ENCODE data around the gene BCAP31. TPM values are rescaled to one million over a fixed set of nuclear protein-coding genes. Genes with fewer than 3 reads are reported as not detected.

BCAP31 gene
- total RNA-seq, 2 experiments from 2014 or later = 42.1 to 43.1 TPM

GRCh38 chrX:153763298-153763932, 39.2 kb upstream of the BCAP31 start:
- CTCF ChIA-PET = interaction anchor here (0.6 to 1.4 kb wide), 5 partner anchors 10 to 184 kb away, joined by 3 to 4 read pairs (median 3); partner anchors contain the start of gene RENBP
- ATAC-seq (ENCODE audit: poor library complexity) (no peak), DNase-seq (peak in 2 of 14 experiments; percentile 2 to 6)
- no peak overlapping the region for H3K4me3 Mint-ChIP-seq
- H3K9me3 Mint-ChIP-seq = no peaks in the 10 kb centered on the region
- Histone ChIP-seq H3K4me1 (ENCODE audit: insufficient read depth, low read length) (peaks cover 9% of the 10 kb centered on the region), H3K9me3 (ENCODE audit: control insufficient read depth in 1 of 2, insufficient read depth in 1 of 2, low read length in 2 of 2) (no peaks in the 10 kb centered on the region), H3K36me3 (ENCODE audit: insufficient read depth, low read length) (no peaks in the 10 kb centered on the region), H3K27me3 (ENCODE audit: control insufficient read depth in 1 of 2, insufficient read depth in 2 of 2, low read length in 2 of 2) (no peaks in the 10 kb centered on the region), H3K4me3 (ENCODE audit: low read length) (no peak overlapping the region), H3K27ac (ENCODE audit: low read depth in 1 of 2, low read length in 2 of 2) (no peak overlapping the region)
- POLR2A ChIA-PET = no interaction called here
- no peak overlapping the region for H3K27ac Mint-ChIP-seq
- no peaks in the 10 kb centered on the region for H3K27me3 Mint-ChIP-seq
- intact Hi-C loops (cut with DNase I, micrococcal nuclease) = loop anchor here in 1 of 2 experiments (10.0 kb wide), 1 partner anchor 121 kb away; the partner anchor contains the start of gene L1CAM
- peaks cover 4% of the 10 kb centered on the region for H3K4me1 Mint-ChIP-seq (ENCODE audit: low read depth)
- no peak for TF ChIP-seq CTCF (IDR thresholded peaks at IDR 0.05)
- no peaks in the 10 kb centered on the region for H3K36me3 Mint-ChIP-seq (ENCODE audit: low read depth)

- intact Hi-C loops (cut with DNase I, micrococcal nuclease) = loop anchor here in 1 of 2 experiments (10.0 kb wide), 1 partner anchor 122 kb away; the partner anchor contains the start of gene L1CAM
- H3K4me3 Mint-ChIP-seq = no peak overlapping the region
- TF ChIP-seq CTCF (IDR thresholded peaks at IDR 0.05) = no peak
Measured at GRCh38 chrX:153762626-153763173, 38.5 kb upstream of the BCAP31 start.

GRCh38 chrX:153761863-153762262, 37.7 kb upstream of the BCAP31 start:
- no peaks in the 10 kb centered on the region for H3K27me3 Mint-ChIP-seq
- intact Hi-C loops (cut with DNase I, micrococcal nuclease) = loop anchor here in 1 of 2 experiments (10.0 kb wide), 1 partner anchor 123 kb away; the partner anchor contains the start of gene L1CAM
- no peaks in the 10 kb centered on the region for H3K36me3 Mint-ChIP-seq (ENCODE audit: low read depth)
- peaks cover 5% of the 10 kb centered on the region for H3K4me1 ChIP-seq (ENCODE audit: insufficient read depth, low read length)
- DNase-seq (no peak), ATAC-seq (ENCODE audit: poor library complexity) (no peak)
- no peaks in the 10 kb centered on the region for H3K9me3 Mint-ChIP-seq
- no peak overlapping the region for H3K4me3 Mint-ChIP-seq
- CTCF ChIA-PET = no interaction called here
- no peak overlapping the region for H3K27ac Mint-ChIP-seq
- H3K9me3 ChIP-seq (ENCODE audit: control insufficient read depth in 1 of 2, insufficient read depth in 1 of 2, low read length in 2 of 2) = no peaks in the 10 kb centered on the region
- H3K4me3 ChIP-seq (ENCODE audit: low read length) = no peak overlapping the region
- TF ChIP-seq CTCF (IDR thresholded peaks at IDR 0.05) = no peak
- H3K4me1 Mint-ChIP-seq (ENCODE audit: low read depth) = peaks cover 4% of the 10 kb centered on the region
- no peaks in the 10 kb centered on the region for H3K27me3 ChIP-seq (ENCODE audit: control insufficient read depth in 1 of 2, insufficient read depth in 2 of 2, low read length in 2 of 2)
- H3K36me3 ChIP-seq (ENCODE audit: insufficient read depth, low read length) = no peaks in the 10 kb centered on the region
- no peak overlapping the region for H3K27ac ChIP-seq (ENCODE audit: low read depth in 1 of 2, low read length in 2 of 2)
- POLR2A ChIA-PET = no interaction called here

More at GRCh38 chrX:153762626-153763173, 38.5 kb upstream of the BCAP31 start:
- Mint-ChIP-seq H3K9me3 (no peaks in the 10 kb centered on the region), H3K27me3 (no peaks in the 10 kb centered on the region), H3K36me3 (ENCODE audit: low read depth) (no peaks in the 10 kb centered on the region), H3K27ac (no peak overlapping the region), H3K4me1 (ENCODE audit: low read depth) (peaks cover 4% of the 10 kb centered on the region)
- Histone ChIP-seq H3K9me3 (ENCODE audit: control insufficient read depth in 1 of 2, insufficient read depth in 1 of 2, low read length in 2 of 2) (no peaks in the 10 kb centered on the region), H3K4me1 (ENCODE audit: insufficient read depth, low read length) (peaks cover 5% of the 10 kb centered on the region), H3K27ac (ENCODE audit: low read depth in 1 of 2, low read length in 2 of 2) (no peak overlapping the region), H3K36me3 (ENCODE audit: insufficient read depth, low read length) (no peaks in the 10 kb centered on the region), H3K27me3 (ENCODE audit: control insufficient read depth in 1 of 2, insufficient read depth in 2 of 2, low read length in 2 of 2) (no peaks in the 10 kb centered on the region), H3K4me3 (ENCODE audit: low read length) (no peak overlapping the region)
- ATAC-seq (ENCODE audit: poor library complexity) (no peak), DNase-seq (peak in 2 of 14 experiments; percentile 2 to 6)
- ChIA-PET POLR2A (no interaction called here), CTCF (no interaction called here)
